Kidney (tissue), 14 donors: ENCODE results near the gene ZNF689. TPM values are rescaled to one million over a fixed set of nuclear protein-coding genes. Genes with fewer than 3 reads are reported as not detected.

ENCODE experiments used
- DNase-seq, 5 donors: peaks; one replicate each; pipeline ENCODE4 v3.0.0-alpha.2; 2013 to 2020
- FAIRE-seq: peaks from 2 replicates; lab custom pipeline; 2012; peaks lifted over from hg19 to GRCh38; lab: Jason Lieb, UNC
- H3K27ac ChIP-seq, 2 donors: one replicate each; pipeline ENCODE4 v1.7.0; 2013; ENCODE audit warnings: low read depth in 2 of 2, low read length in 2 of 2, inconsistent platforms in 1 of 2
- H3K27me3 ChIP-seq: one replicate; pipeline ENCODE4 v1.7.1; 2013; ENCODE audit warnings: low read length, inconsistent platforms; ENCODE audit not compliant: control insufficient read depth, insufficient read depth
- H3K36me3 ChIP-seq, 3 donors: one replicate each; pipeline versions ENCODE4 v1.7.0 to v1.7.1; 2013; ENCODE audit warnings: low read length in 3 of 3, control low read depth in 1 of 3, inconsistent platforms in 1 of 3; ENCODE audit not compliant: insufficient read depth in 3 of 3, control insufficient read depth in 2 of 3
- H3K4me1 ChIP-seq, 3 donors: one replicate each; pipeline versions ENCODE4 v1.7.0 to v1.7.1; 2013; ENCODE audit warnings: low read length in 3 of 3, inconsistent platforms in 1 of 3, low read depth in 1 of 3; ENCODE audit not compliant: control insufficient read depth in 2 of 3, insufficient read depth in 2 of 3
- H3K4me3 ChIP-seq, 3 donors: one replicate each; pipeline versions ENCODE4 v1.7.0 to v1.8.1; 2013; ENCODE audit warnings: low read length in 3 of 3, control low read depth in 1 of 3, inconsistent platforms in 1 of 3
- H3K9ac ChIP-seq, 3 donors: one replicate each; pipeline versions ENCODE4 v1.7.0 to v1.7.1; 2013; ENCODE audit warnings: low read length in 3 of 3, control low read depth in 1 of 3, inconsistent platforms in 1 of 3
- H3K9me3 ChIP-seq, 3 donors: one replicate each; pipeline versions ENCODE4 v1.7.0 to v1.7.1; 2013; ENCODE audit warnings: low read length in 3 of 3, control low read depth in 1 of 3, inconsistent platforms in 1 of 3; ENCODE audit not compliant: control insufficient read depth in 2 of 3, insufficient read depth in 1 of 3
- CTCF ChIP-seq: IDR thresholded peaks from 3 replicates; pipeline ENCODE4 v1.5.1; 2012; ENCODE audit warnings: mild to moderate bottlenecking, moderate library complexity, borderline replicate concordance; ENCODE audit not compliant: insufficient read depth; ENCODE audit errors: extremely low read depth
- intact Hi-C: fragments of 100-400 bp; cut with DNase I; formaldehyde crosslinking; loops from one replicate; pipeline ENCODE4 v1.11.1; 2022
- polyA plus RNA-seq: library from polyadenylated mRNA; stranded (reverse); fragments of 350-450 nt; fragmentation: Illumina TruSeq; extraction: RNeasy Lipid Tissue Mini Kit (QIAGEN cat#74804); gene quantifications from one replicate; pipeline ENCODE4 v1.2.3, GENCODE V29; 2014; ENCODE audit warnings: low read depth, low replicate concordance; ENCODE audit not compliant: insufficient read depth
- total RNA-seq: library from RNA; stranded (reverse); fragmentation: NEBNext Ultra II Directional; extraction: Animal tissue kit (Norgen Biotek cat#: 25700); gene quantifications from one replicate; pipeline ENCODE4 v1.2.1, GENCODE V29; 2021
- donor health status: control.
- donor health status: control.
- donor health status: control.
- donor health status: control.
- donor health status: control.
- donor health status: DM: yes; HTN: yes; CAD: no.
- donor health status: Normal renal cell carcinoma (clear cell type).

Gene ZNF689
- total and polyA plus RNA-seq, 2 donors from 2014 or later: 3.9 to 9.0 TPM

GRCh38 chr16:30604316-30604947 is 5.8 kb downstream of the ZNF689 start:
- FAIRE-seq: no peak
- intact Hi-C loops: no loop called here

GRCh38 chr16:30603945-30604315 is 6.3 kb downstream of the ZNF689 start:
- intact Hi-C loops: no loop called here
- DNase-seq (no peak), FAIRE-seq (no peak)
- H3K4me3 ChIP-seq: no peak overlapping the region
- no peaks in the 10 kb centered on the region for H3K9me3 ChIP-seq
- no peak overlapping the region for H3K9ac ChIP-seq
- TF ChIP-seq CTCF: no peak
- H3K4me1 ChIP-seq: peaks cover 0 to 18% (median 7%) of the 10 kb centered on the region in 3 donors
- peaks cover 2 to 13% (median 9%) of the 10 kb centered on the region in 3 donors for H3K36me3 ChIP-seq
- no peaks in the 10 kb centered on the region for H3K27me3 ChIP-seq
- peak overlapping the region in 1 of 2 donors; percentile 26 for H3K27ac ChIP-seq

More at GRCh38 chr16:30604316-30604947, 5.8 kb downstream of the ZNF689 start:
- Histone ChIP-seq H3K27ac (peak overlapping the region in 1 of 2 donors; percentile 26), H3K9me3 (no peaks in the 10 kb centered on the region), H3K27me3 (no peaks in the 10 kb centered on the region), H3K36me3 (peaks cover 2 to 13% (median 9%) of the 10 kb centered on the region in 3 donors), H3K9ac (peak overlapping the region in 1 of 3 donors; percentile 2), H3K4me3 (peak overlapping the region in 2 of 3 donors; percentile 4 to 59), H3K4me1 (peaks cover 0 to 23% (median 9%) of the 10 kb centered on the region in 3 donors)
- no peak for TF ChIP-seq CTCF
- no peak for DNase-seq

- FAIRE-seq (no peak), DNase-seq (peak in 1 of 5 donors; percentile 43)
- intact Hi-C loops: no loop called here
- peaks cover 2 to 8% (median 7%) of the 10 kb centered on the region in 3 donors for H3K36me3 ChIP-seq
- no peak overlapping the region for H3K9ac ChIP-seq
- H3K27ac ChIP-seq: no peak overlapping the region
- TF ChIP-seq CTCF: no peak
- no peaks in the 10 kb centered on the region for H3K9me3 ChIP-seq
- no peaks in the 10 kb centered on the region for H3K27me3 ChIP-seq
- H3K4me3 ChIP-seq: no peak overlapping the region
- H3K4me1 ChIP-seq: peaks cover 0 to 13% (median 7%) of the 10 kb centered on the region in 3 donors
These were observed 7.4 kb downstream of the ZNF689 start for GRCh38 chr16:30602616-30603277.
